ENCODE results near the gene PTGES2. TPM values are rescaled to one million over a fixed set of nuclear protein-coding genes. Genes with fewer than 3 reads are reported as not detected.

Gene PTGES2
- polyA plus RNA-seq, 1 experiment: 91.9 TPM

- no peak for DNase-seq (ENCODE audit: low read depth)
- Histone ChIP-seq H3K36me3 (ENCODE audit: control insufficient read depth, insufficient read depth, low read length) (no peaks in the 10 kb centered on the region; the same call in 1 of the 2 replicates), H3K27me3 (ENCODE audit: control insufficient read depth, insufficient read depth, low read length) (no peaks in the 10 kb centered on the region), H3K4me3 (ENCODE audit: low read depth, low read length) (no peak overlapping the region)
- TF ChIP-seq, protein P1, sequence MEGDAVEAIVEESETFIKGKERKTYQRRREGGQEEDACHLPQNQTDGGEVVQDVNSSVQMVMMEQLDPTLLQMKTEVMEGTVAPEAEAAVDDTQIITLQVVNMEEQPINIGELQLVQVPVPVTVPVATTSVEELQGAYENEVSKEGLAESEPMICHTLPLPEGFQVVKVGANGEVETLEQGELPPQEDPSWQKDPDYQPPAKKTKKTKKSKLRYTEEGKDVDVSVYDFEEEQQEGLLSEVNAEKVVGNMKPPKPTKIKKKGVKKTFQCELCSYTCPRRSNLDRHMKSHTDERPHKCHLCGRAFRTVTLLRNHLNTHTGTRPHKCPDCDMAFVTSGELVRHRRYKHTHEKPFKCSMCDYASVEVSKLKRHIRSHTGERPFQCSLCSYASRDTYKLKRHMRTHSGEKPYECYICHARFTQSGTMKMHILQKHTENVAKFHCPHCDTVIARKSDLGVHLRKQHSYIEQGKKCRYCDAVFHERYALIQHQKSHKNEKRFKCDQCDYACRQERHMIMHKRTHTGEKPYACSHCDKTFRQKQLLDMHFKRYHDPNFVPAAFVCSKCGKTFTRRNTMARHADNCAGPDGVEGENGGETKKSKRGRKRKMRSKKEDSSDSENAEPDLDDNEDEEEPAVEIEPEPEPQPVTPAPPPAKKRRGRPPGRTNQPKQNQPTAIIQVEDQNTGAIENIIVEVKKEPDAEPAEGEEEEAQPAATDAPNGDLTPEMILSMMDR (IDR thresholded peaks at IDR 0.05; ENCODE audit: insufficient read depth, low read depth, low read length): no peak
- CTCF ChIA-PET: interaction anchor here (0.7 kb wide), 1 partner anchor 220 kb away, joined by 3 read pairs; no protein-coding TSS in a partner anchor
- POLR2A ChIA-PET: interaction anchor here (0.8 kb wide), 1 partner anchor 13 kb away, joined by 7 read pairs; the partner anchor contains the start of gene NAIF1
Measured at GRCh38 chr9:128080206-128080605, 47.3 kb downstream of the PTGES2 start.

GRCh38 chr9:128078504-128079434, 48.8 kb downstream of the PTGES2 start:
- ChIA-PET CTCF (interaction anchor here (1.0 to 2.1 kb wide), 4 partner anchors 36 to 136 kb away, joined by 3 to 9 read pairs (median 4); no protein-coding TSS in a partner anchor), POLR2A (interaction anchor here (0.7 kb wide), 1 partner anchor 632 kb away, joined by 4 read pairs; no protein-coding TSS in a partner anchor)
- H3K27me3 ChIP-seq (ENCODE audit: control insufficient read depth, insufficient read depth, low read length): no peaks in the 10 kb centered on the region
- H3K4me3 ChIP-seq (ENCODE audit: low read depth, low read length): no peak overlapping the region
- DNase-seq (ENCODE audit: low read depth): no peak
- H3K36me3 ChIP-seq (ENCODE audit: control insufficient read depth, insufficient read depth, low read length): no peaks in the 10 kb centered on the region; the same call in 1 of the 2 replicates
- TF ChIP-seq, protein P1 (IDR thresholded peaks at IDR 0.05; ENCODE audit: insufficient read depth, low read depth, low read length): no peak

DNA sequence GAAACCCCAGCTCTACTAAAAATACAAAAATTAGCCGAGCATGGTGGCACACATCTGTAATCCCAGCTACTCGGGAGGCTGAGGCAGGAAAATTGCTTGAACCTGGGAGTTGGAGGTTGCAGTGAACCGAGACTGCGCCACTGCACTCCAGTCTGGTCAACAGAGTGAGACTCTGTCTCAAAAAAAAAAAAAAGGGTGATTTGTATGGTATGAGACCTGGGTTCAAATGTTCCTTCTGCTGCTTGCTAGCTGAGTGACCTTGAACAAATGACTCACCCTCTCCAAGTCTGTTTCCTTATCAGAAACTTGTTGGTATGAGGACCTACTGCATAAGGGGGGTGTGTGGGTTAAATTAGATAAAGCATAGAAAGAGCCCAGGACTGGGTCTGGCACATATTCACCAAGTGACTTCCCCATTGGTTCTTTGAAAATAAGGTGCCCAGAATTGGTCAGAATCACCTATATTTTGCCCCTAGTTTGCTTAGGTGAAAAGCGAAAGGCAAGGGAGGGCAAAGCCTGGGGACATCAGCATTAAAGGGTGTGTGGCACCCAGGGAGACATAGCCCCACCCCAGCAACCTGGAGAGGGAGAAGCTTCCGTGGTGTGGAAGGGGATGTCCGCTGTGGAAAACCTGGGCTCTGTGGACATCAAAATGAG, 49.6 kb downstream of the PTGES2 start:
- TF ChIP-seq, protein P1 (IDR thresholded peaks at IDR 0.05; ENCODE audit: insufficient read depth, low read depth, low read length): no peak
- ChIA-PET POLR2A (no interaction called here), CTCF (interaction anchor here (1.1 to 2.1 kb wide), 2 partner anchors 40 to 100 kb away, joined by 3 to 6 read pairs; no protein-coding TSS in a partner anchor)
- Histone ChIP-seq H3K36me3 (ENCODE audit: control insufficient read depth, insufficient read depth, low read length) (no peaks in the 10 kb centered on the region; the same call in 1 of the 2 replicates), H3K27me3 (ENCODE audit: control insufficient read depth, insufficient read depth, low read length) (no peaks in the 10 kb centered on the region), H3K4me3 (ENCODE audit: low read depth, low read length) (no peak overlapping the region)
- DNase-seq (ENCODE audit: low read depth): no peak

GRCh38 chr9:128073253-128073886, 54.2 kb downstream of the PTGES2 start:
- ChIA-PET POLR2A (no interaction called here), CTCF (interaction anchor here (1.0 to 1.3 kb wide), 3 partner anchors 18 to 114 kb away, joined by 3 read pairs; no protein-coding TSS in a partner anchor)
- Histone ChIP-seq H3K36me3 (ENCODE audit: control insufficient read depth, insufficient read depth, low read length) (no peaks in the 10 kb centered on the region), H3K4me3 (ENCODE audit: low read depth, low read length) (no peak overlapping the region), H3K27me3 (ENCODE audit: control insufficient read depth, insufficient read depth, low read length) (no peaks in the 10 kb centered on the region)
- no peak for DNase-seq (ENCODE audit: low read depth)
- TF ChIP-seq, protein P1 (IDR thresholded peaks at IDR 0.05; ENCODE audit: insufficient read depth, low read depth, low read length): no peak
